Tibial nerve (tissue), 4 donors: ENCODE data around the gene KCNAB2. TPM values are rescaled to one million over a fixed set of nuclear protein-coding genes. Genes with fewer than 3 reads are reported as not detected.

ENCODE experiments used
- DNase-seq, 2 donors: peaks; one replicate each; pipeline ENCODE4 v3.0.0-alpha.2; 2019; ENCODE audit warnings: low spot score in 2 of 2
- H3K27ac ChIP-seq, 4 donors: fragments of 200-600 bp; sonication (generic) in 3 of 4; one replicate each; pipeline ENCODE4 v1.5.1; 2017 to 2019; ENCODE audit warnings: mild to moderate bottlenecking in 1 of 4
- H3K27me3 ChIP-seq, 2 donors: fragments of 200-600 bp; sonication (generic) in 1 of 2; one replicate each; pipeline versions ENCODE4 v1.5.1 to v1.6.0; 2017 to 2019
- H3K36me3 ChIP-seq, 3 donors: fragments of 200-600 bp; sonication (generic); one replicate each; pipeline ENCODE4 v1.5.1; 2018 to 2019
- H3K4me1 ChIP-seq, 4 donors: fragments of 200-600 bp; sonication (generic) in 3 of 4; one replicate each; pipeline ENCODE4 v1.5.1; 2017 to 2019
- H3K4me3 ChIP-seq, 4 donors: fragments of 200-600 bp; sonication (generic) in 3 of 4; one replicate each; pipeline ENCODE4 v1.5.1; 2017 to 2019; ENCODE audit warnings: mild to moderate bottlenecking in 1 of 4, moderate library complexity in 1 of 4
- H3K9me3 ChIP-seq, 4 donors: fragments of 200-600 bp; sonication (generic) in 3 of 4; one replicate each; pipeline ENCODE4 v1.5.1; 2017 to 2019
- EP300 ChIP-seq, 2 donors: sonication (generic); formaldehyde crosslinking; IDR thresholded peaks; one replicate each; pipeline ENCODE4 v1.6.1; 2017; ENCODE audit warnings: antibody characterized with exemption in 2 of 2, mild to moderate bottlenecking in 1 of 2
- POLR2A ChIP-seq, 2 donors: fragments of 450-650 bp; IDR thresholded peaks; one replicate each; pipeline ENCODE4 v1.6.1; 2017; ENCODE audit warnings: antibody characterized with exemption in 2 of 2, mild to moderate bottlenecking in 2 of 2, moderate library complexity in 2 of 2
- WGBS, 2 donors: methylation state at CpG; one replicate each; pipeline ENCODE4 v1.1.5; 2018; 5-methylcytosine and 5-hydroxymethylcytosine counted together
- total RNA-seq, 4 donors: library from RNA; depleted of rRNA; stranded (reverse); fragments of >200 nt; gene quantifications; one replicate each; pipeline ENCODE4 v1.1.0, GENCODE V29; 2016
- TF ChIP-seq, protein P1 (sequence below), 5 experiments: fragments of 200-600 bp in 3 of 5; fragments of 450-650 bp in 2 of 5; sonication (generic) in 3 of 5; IDR thresholded peaks; one replicate each; pipeline ENCODE4 v1.5.1; 2016 to 2019; ENCODE audit warnings: antibody characterized with exemption in 5 of 5, mild to moderate bottlenecking in 3 of 5, moderate library complexity in 2 of 5

KCNAB2 gene
- total RNA-seq, 4 donors from 2014 or later, result 7.0 to 21.4 (median 13.8) TPM

DNA sequence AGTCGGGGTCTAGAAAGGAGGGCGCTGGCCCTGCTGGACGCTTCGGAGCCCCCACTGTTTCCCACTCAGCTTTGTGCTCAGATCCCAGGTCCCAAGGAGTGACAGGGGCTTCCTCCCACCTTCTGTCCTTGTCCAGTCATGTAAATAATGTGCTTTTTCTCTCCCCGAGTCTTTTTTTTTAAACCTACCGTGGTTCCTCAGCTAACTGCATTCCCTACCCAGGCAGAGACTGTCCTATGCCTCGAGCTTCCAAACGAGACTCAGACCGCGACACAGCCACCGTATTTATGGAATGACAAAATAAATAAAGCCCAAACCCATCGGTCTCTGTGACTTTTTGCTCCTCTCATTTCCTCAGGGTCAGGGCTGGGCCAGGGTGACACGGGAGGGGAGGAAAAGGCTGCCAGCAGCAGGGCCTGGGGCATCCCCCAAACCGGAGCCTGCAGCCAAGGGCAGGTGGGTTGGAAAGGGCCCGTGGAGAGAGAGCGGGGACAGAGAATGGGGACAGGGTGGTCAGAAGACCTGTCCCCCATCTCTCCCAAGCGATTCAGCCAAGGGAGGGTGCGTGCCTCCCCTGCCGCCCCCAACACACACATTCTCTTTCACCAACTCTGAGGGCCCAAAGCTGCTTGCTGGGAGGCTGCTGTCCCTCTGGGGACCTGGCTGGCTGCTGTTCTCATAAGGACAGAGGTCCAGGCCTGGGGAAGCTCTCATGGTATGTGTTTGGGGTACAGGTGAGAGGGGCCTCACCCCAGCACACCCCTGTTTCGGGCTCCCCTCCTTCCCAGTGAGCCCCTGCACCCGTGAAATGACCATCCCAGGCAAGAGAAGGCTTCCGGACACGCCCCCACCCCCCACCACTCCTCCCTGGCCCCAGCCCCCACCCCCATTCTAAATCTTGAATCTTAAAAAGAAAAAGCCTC, 55.4 kb downstream of the KCNAB2 start:
- peaks cover 0 to 17% (median 0%) of the 10 kb centered on the region in 3 donors for H3K36me3 ChIP-seq
- H3K9me3 ChIP-seq, result no peaks in the 10 kb centered on the region
- H3K27ac ChIP-seq, result no peak overlapping the region
- TF ChIP-seq POLR2A (IDR thresholded peaks at IDR 0.05) (no peak), EP300 (IDR thresholded peaks at IDR 0.05) (no peak)
- TF ChIP-seq, protein P1, sequence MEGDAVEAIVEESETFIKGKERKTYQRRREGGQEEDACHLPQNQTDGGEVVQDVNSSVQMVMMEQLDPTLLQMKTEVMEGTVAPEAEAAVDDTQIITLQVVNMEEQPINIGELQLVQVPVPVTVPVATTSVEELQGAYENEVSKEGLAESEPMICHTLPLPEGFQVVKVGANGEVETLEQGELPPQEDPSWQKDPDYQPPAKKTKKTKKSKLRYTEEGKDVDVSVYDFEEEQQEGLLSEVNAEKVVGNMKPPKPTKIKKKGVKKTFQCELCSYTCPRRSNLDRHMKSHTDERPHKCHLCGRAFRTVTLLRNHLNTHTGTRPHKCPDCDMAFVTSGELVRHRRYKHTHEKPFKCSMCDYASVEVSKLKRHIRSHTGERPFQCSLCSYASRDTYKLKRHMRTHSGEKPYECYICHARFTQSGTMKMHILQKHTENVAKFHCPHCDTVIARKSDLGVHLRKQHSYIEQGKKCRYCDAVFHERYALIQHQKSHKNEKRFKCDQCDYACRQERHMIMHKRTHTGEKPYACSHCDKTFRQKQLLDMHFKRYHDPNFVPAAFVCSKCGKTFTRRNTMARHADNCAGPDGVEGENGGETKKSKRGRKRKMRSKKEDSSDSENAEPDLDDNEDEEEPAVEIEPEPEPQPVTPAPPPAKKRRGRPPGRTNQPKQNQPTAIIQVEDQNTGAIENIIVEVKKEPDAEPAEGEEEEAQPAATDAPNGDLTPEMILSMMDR (IDR thresholded peaks at IDR 0.05), result no peak
- peaks cover 0 to 27% of the 10 kb centered on the region in 2 donors for H3K27me3 ChIP-seq
- no peak overlapping the region for H3K4me3 ChIP-seq
- WGBS, 2 donors, result 48 to 58% methylated on average over 23 of the region's 23 CpGs
- DNase-seq, result no peak
- no peaks in the 10 kb centered on the region for H3K4me1 ChIP-seq

DNA sequence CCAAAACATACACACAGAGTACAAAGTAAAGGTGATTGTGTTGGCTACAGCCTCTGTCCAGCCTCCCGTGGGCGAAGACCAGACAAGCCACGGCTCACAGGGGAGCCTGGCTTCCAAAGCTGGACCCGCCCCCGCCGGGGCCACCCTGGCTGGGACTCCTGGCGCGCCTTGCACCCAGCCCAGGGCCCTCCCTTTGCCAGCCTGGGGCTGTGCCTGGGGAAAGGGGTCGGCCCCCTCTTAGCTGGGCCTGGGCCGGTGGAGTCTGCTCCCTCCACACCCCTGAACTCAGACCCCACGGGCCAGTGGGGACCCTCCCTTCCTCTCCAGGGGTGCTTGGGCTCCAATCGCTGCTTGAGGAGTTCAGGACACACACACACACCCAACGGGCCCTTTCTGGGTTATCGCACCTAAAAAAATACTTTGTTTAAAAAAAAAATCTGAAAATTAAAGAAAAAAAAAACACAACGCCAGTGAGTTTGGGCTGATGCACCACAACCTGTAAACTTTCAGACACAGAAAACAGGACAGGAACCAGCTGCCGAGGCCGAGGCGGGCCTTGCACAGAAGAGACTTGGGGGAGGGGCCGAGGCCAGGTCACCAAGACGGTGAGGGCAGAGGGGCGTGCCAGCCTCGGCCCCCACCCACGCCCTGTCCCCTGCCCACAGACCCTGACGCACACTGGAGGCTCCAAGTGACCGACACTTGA, 56.3 kb downstream of the KCNAB2 start:
- no peak for TF ChIP-seq POLR2A (IDR thresholded peaks at IDR 0.05)
- no peak for TF ChIP-seq EP300 (IDR thresholded peaks at IDR 0.05)
- TF ChIP-seq, protein P1 (IDR thresholded peaks at IDR 0.05), result no peak
- Histone ChIP-seq H3K4me3 (no peak overlapping the region), H3K27me3 (peaks cover 0 to 27% of the 10 kb centered on the region in 2 donors), H3K36me3 (peaks cover 0 to 11% (median 0%) of the 10 kb centered on the region in 3 donors), H3K27ac (no peak overlapping the region), H3K4me1 (no peaks in the 10 kb centered on the region), H3K9me3 (no peaks in the 10 kb centered on the region)
- no peak for DNase-seq
- 39 to 50% methylated on average over 21 to 25 of the region's 25 CpGs for WGBS, 2 donors

DNA sequence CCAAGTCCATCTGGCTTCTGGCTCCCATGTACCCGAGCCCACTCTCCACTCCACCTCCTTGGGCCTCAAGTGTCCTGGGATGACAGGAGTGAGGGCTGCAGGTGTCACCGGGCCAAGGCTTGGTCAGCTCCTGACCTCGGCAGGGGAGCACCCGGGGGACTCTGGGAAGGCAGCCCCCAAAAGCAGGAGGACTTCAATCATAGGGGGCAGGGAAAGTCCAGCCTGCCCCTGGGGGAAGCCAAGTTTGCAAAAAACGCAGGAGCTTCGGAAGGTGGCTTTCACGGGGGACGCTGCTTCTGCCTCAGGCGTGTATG, 56.8 kb downstream of the KCNAB2 start:
- H3K4me3 ChIP-seq, result no peak overlapping the region
- H3K4me1 ChIP-seq, result no peaks in the 10 kb centered on the region
- TF ChIP-seq POLR2A (IDR thresholded peaks at IDR 0.05) (no peak), EP300 (IDR thresholded peaks at IDR 0.05) (no peak)
- TF ChIP-seq, protein P1 (IDR thresholded peaks at IDR 0.05), result no peak
- DNase-seq, result no peak
- peaks cover 0 to 27% of the 10 kb centered on the region in 2 donors for H3K27me3 ChIP-seq
- H3K36me3 ChIP-seq, result peaks cover 0 to 7% (median 0%) of the 10 kb centered on the region in 3 donors
- WGBS, 2 donors, result 72 to 82% methylated on average over 9 of the region's 9 CpGs
- H3K27ac ChIP-seq, result no peak overlapping the region
- no peaks in the 10 kb centered on the region for H3K9me3 ChIP-seq

DNA sequence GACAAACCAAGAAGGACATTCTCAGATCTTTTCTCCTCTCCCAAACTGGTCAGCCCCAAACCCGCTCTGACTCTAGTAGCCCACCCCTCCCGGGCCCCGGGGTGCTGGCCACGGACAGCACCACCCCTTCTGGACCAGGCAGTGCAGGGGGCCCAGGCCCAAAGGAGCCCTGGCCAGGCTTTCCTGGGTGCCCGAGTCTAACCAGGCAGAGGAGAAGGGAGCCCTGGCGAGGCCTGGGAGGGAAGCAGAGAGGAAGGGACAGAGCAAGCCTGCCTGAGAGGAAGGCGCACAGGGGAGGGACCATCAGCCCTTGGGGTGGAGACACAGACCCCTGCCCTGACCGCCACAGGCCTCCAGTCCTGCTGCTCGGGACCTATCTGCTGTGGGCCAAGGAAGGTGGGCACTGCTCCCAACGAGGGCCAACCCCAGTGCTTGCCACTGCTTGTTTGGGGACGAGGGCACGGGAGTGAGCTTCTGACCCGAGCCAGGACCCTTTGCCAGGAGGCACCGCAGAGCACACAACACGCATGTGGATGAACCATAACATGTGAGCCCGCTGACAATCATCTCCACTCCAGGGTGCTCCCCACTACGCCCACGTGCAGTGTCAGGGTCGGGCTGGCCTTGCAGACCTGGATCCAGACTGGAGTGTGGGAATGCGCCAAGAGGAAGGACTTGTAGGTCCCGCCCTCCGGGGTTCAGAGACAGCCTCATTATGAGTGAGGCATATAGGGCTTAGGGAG, 57.6 kb downstream of the KCNAB2 start:
- peaks cover 0 to 27% of the 10 kb centered on the region in 2 donors for H3K27me3 ChIP-seq
- 64 to 70% methylated on average over 18 to 19 of the region's 22 CpGs for WGBS, 2 donors
- DNase-seq, result no peak

More for the DNA sequence above, 57.6 kb downstream of the KCNAB2 start:
- no peaks in the 10 kb centered on the region for H3K4me1 ChIP-seq
- H3K27ac ChIP-seq, result no peak overlapping the region
- no peaks in the 10 kb centered on the region for H3K9me3 ChIP-seq
- TF ChIP-seq EP300 (IDR thresholded peaks at IDR 0.05), result no peak
- TF ChIP-seq, protein P1 (IDR thresholded peaks at IDR 0.05), result no peak
- TF ChIP-seq POLR2A (IDR thresholded peaks at IDR 0.05), result no peak
- no peak overlapping the region for H3K4me3 ChIP-seq
- H3K36me3 ChIP-seq, result peaks cover 0 to 7% (median 0%) of the 10 kb centered on the region in 3 donors
